ENCODE results near the gene HSPG2. TPM values are rescaled to one million over a fixed set of nuclear protein-coding genes. Genes with fewer than 3 reads are reported as not detected.
A peak's percentile ranks its signal among the peaks of the same experiment; 100 is the strongest.

HSPG2 gene
- total and polyA plus RNA-seq, 9 of the 15 experiments (the other 6 are each of a cell fraction or from before 2014, with no cell fraction given), result 0.14 to 160 (median 15.7) TPM

DNA sequence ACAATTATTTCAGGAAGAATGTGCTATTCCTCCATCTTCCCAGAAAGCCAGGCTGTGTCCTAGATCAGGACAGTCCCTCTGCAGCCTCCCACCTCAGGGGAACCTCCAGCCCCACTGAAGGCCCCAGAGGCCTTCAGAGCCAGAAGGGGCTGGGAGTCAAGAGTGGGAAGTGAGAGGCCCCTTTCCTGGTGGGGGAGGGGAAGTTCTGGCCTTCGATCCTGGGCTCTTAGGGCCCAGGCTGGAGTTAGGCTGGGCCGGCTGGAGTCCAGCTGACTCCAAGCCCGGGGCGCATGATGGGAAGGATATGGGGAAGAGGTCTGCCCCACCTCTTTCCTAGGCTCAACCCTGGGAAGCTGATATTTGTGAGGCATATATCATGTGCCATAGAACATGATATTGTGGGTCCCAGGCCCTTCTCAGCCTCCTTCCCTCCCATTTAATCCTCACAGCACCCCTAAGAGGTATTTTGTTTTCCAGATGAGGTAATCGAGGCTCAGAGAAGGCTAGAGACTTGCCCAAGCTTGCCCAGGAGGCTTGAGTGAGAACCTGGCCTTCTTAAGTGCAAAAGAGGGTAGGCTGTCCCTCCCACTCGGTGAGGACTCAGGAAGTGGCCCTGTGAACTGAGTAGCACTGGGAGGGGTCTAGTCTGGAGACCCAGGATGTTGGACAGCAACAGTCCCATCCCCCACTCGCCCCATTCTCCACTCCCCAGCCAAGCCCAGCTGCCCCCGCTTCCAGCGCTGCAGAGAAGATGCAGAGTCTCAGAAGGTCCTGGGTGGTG is 18.6 kb upstream of the HSPG2 start:
- Histone ChIP-seq H3K9ac (ENCODE audit: insufficient read depth in 1 of 2, low read depth in 2 of 2, low read length in 2 of 2) (peak overlapping the region in 1 of 2 experiments; percentile 57; a peak in 2 of 4 replicates), H3K9me1 (ENCODE audit: control insufficient read depth, insufficient read depth, low read length) (no peaks in the 10 kb centered on the region), H3K4me3 (no peak overlapping the region), H3K36me3 (ENCODE audit: control insufficient read depth, insufficient read depth, low read length) (no peaks in the 10 kb centered on the region), H3K4me2 (ENCODE audit: insufficient read depth, low read length) (no peak overlapping the region), H3K27ac (ENCODE audit: extremely low read depth, low read depth, low read length) (no peak overlapping the region), H3K9me3 (replicated peaks; ENCODE audit: control insufficient read depth, insufficient read depth, low read depth, low read length) (no peaks in the 10 kb centered on the region), H3K4me1 (replicated peaks in 1 of 2; ENCODE audit: control insufficient read depth in 2 of 2, insufficient read depth in 2 of 2, low read length in 2 of 2) (peaks cover 18 to 26% of the 10 kb centered on the region in 2 experiments), H2AFZ (ENCODE audit: low read depth, low read length) (peak overlapping the region; percentile 66), H3K79me2 (ENCODE audit: control insufficient read depth, insufficient read depth, low read length) (no peaks in the 10 kb centered on the region), H3K27me3 (ENCODE audit: control insufficient read depth in 2 of 2, insufficient read depth in 2 of 2, low read length in 2 of 2) (no peaks in the 10 kb centered on the region), H4K20me1 (replicated peaks; ENCODE audit: control insufficient read depth, insufficient read depth, low read length) (no peaks in the 10 kb centered on the region)
- ChIA-PET POLR2A (interaction anchor here (0.7 to 1.3 kb wide), 3 partner anchors 17 to 701 kb away, joined by 3 to 4 read pairs (median 4); no protein-coding TSS in a partner anchor), CTCF (ENCODE audit: low intra/inter-chr PET ratio) (interaction anchor here (0.6 kb wide), 1 partner anchor 8 kb away, joined by 3 read pairs; no protein-coding TSS in a partner anchor)
- intact Hi-C loops (cut with micrococcal nuclease) (no loop called here), in situ Hi-C loops (cut with MboI) (no loop called here)
- peak; percentile 40 for ATAC-seq
- WGBS (ENCODE audit: insufficient coverage, low coverage, missing lambda C conversion rate), result 65% methylated on average over 9 of the region's 9 CpGs
- TF ChIP-seq ZBTB7A (IDR thresholded peaks at IDR 0.05; ENCODE audit: borderline replicate concordance, control insufficient read depth, low read depth, low read length), result peak; percentile 19; the same call in 1 of the 2 replicates
- 0 out of 2 replicates have a peak, but pooled peaks have one; percentile 11 for TF ChIP-seq BCOR (IDR thresholded peaks at IDR 0.05)
- no peak for TF ChIP-seq TRIM24 (IDR thresholded peaks at IDR 0.05)
- no peak for DNase-seq (ENCODE audit: extremely low read depth in 1 of 4, low spot score in 3 of 4)
- no peak for FAIRE-seq
- BruUV-seq (replicated peaks), result no TSS peak

DNA sequence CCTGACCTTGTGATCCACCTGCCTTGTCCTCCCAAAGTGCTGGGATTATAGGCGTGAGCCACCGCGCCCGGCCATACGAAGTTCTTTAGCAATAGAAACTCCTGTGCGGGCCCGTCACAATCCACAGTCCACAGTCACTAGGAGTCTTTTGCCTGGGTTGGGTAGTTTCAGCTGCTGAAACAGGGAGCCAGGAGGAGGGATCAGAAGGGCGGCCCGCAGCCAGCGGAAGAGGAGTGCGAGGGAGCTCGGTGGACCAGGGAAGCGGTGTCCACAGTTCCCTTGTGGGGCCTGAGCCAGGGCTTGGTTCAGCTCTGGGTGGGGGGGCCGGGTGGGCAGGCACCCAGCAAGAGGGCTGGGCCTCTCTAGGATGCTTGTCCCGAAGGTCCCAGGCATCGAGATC is 17.9 kb upstream of the HSPG2 start:
- no peak for ATAC-seq
- BruUV-seq (replicated peaks), result no TSS peak
- CTCF ChIA-PET (ENCODE audit: low intra/inter-chr PET ratio), result interaction anchor here (0.6 kb wide), 1 partner anchor 9 kb away, joined by 3 read pairs; no protein-coding TSS in a partner anchor

More for the DNA sequence above, 17.9 kb upstream of the HSPG2 start:
- DNase-seq (ENCODE audit: extremely low read depth in 1 of 4, low spot score in 3 of 4) (no peak), FAIRE-seq (no peak)
- no peak overlapping the region for H3K4me3 ChIP-seq
- intact Hi-C loops (cut with micrococcal nuclease), result no loop called here
- TF ChIP-seq GTF2F1 (IDR thresholded peaks at IDR 0.05; ENCODE audit: low read depth, low read length) (no peak), ZNF274 (IDR thresholded peaks at IDR 0.05; ENCODE audit: borderline replicate concordance, low read depth, low read length) (no peak), ZBTB17 (CRISPR knock-in tag; IDR thresholded peaks at IDR 0.05) (no peak), TRIM24 (IDR thresholded peaks at IDR 0.05) (no peak)
- 78% methylated on average over 16 of the region's 16 CpGs for WGBS (ENCODE audit: insufficient coverage, low coverage, missing lambda C conversion rate)
- no peak overlapping the region for H3K4me2 ChIP-seq (ENCODE audit: insufficient read depth, low read length)
- no peak overlapping the region for H3K9ac ChIP-seq (ENCODE audit: insufficient read depth in 1 of 2, low read depth in 2 of 2, low read length in 2 of 2)
- in situ Hi-C loops (cut with MboI), result no loop called here
- H2AFZ ChIP-seq (ENCODE audit: low read depth, low read length), result no peak overlapping the region
- H3K27ac ChIP-seq (ENCODE audit: extremely low read depth, low read depth, low read length), result no peak overlapping the region
- H4K20me1 ChIP-seq (replicated peaks; ENCODE audit: control insufficient read depth, insufficient read depth, low read length), result no peaks in the 10 kb centered on the region
- H3K9me1 ChIP-seq (ENCODE audit: control insufficient read depth, insufficient read depth, low read length), result no peaks in the 10 kb centered on the region
- H3K4me1 ChIP-seq (replicated peaks in 1 of 2; ENCODE audit: control insufficient read depth in 2 of 2, insufficient read depth in 2 of 2, low read length in 2 of 2), result peaks cover 18 to 26% of the 10 kb centered on the region in 2 experiments
- POLR2A ChIA-PET, result interaction anchor here (0.7 to 1.3 kb wide), 4 partner anchors 15 to 701 kb away, joined by 3 to 5 read pairs (median 4); no protein-coding TSS in a partner anchor
- H3K79me2 ChIP-seq (ENCODE audit: control insufficient read depth, insufficient read depth, low read length), result no peaks in the 10 kb centered on the region
- no peaks in the 10 kb centered on the region for H3K27me3 ChIP-seq (ENCODE audit: control insufficient read depth in 2 of 2, insufficient read depth in 2 of 2, low read length in 2 of 2)
- H3K36me3 ChIP-seq (ENCODE audit: control insufficient read depth, insufficient read depth, low read length), result no peaks in the 10 kb centered on the region
- H3K9me3 ChIP-seq (replicated peaks; ENCODE audit: control insufficient read depth, insufficient read depth, low read depth, low read length), result no peaks in the 10 kb centered on the region
